Measurements from ENCODE around the gene SIAH3. TPM values are rescaled to one million over a fixed set of nuclear protein-coding genes. Genes with fewer than 3 reads are reported as not detected.

Gene SIAH3
- total and polyA plus RNA-seq, 2 experiments from 2014 or later: 0.13 to 0.17 TPM

- DNase-seq (ENCODE audit: low spot score) (peak; percentile 37), ATAC-seq (no peak)
- Histone ChIP-seq H3K36me3 (ENCODE audit: insufficient read depth) (no peaks in the 10 kb centered on the region), H3F3A (replicated peaks; ENCODE audit: low read depth) (no peaks in the 10 kb centered on the region), H3K79me2 (replicated peaks; ENCODE audit: insufficient read depth) (no peaks in the 10 kb centered on the region), H3K9me2 (ENCODE audit: insufficient read depth) (no peaks in the 10 kb centered on the region), H3K4me3 (no peak overlapping the region), H4K20me1 (replicated peaks; ENCODE audit: insufficient read depth) (no peaks in the 10 kb centered on the region), H3K27ac (ENCODE audit: low read depth) (no peak overlapping the region), H2AFZ (peak overlapping the region; percentile 72; the same call in 1 of the 2 replicates), H3K4me1 (ENCODE audit: insufficient read depth) (peaks cover 7% of the 10 kb centered on the region), H3K27me3 (ENCODE audit: insufficient read depth) (no peaks in the 10 kb centered on the region), H3K4me2 (no peak overlapping the region)
- Mint-ChIP-seq H3K27ac (no peak overlapping the region), H3K36me3 (ENCODE audit: low read depth) (no peaks in the 10 kb centered on the region), H3K27me3 (ENCODE audit: insufficient read depth, low read depth, poor library complexity) (peaks cover 4% of the 10 kb centered on the region), H3K9me3 (peaks cover 2% of the 10 kb centered on the region; the same call in 1 of the 3 replicates), H3K4me3 (no peak overlapping the region), H3K4me1 (peaks cover 13% of the 10 kb centered on the region; the same call in 2 of the 3 replicates)
- no peak for TF ChIP-seq ZNF462 (CRISPR knock-in tag; IDR thresholded peaks at IDR 0.05)
Measured at GRCh38 chr13:45863709-45864590, 12.4 kb upstream of the SIAH3 start.

GRCh38 chr13:45861322-45861721 lies 9.8 kb upstream of the SIAH3 start:
- no peaks in the 10 kb centered on the region for H3K9me3 Mint-ChIP-seq
- no peak overlapping the region for H3K4me3 Mint-ChIP-seq
- no peaks in the 10 kb centered on the region for H3K36me3 Mint-ChIP-seq (ENCODE audit: low read depth)
- Histone ChIP-seq H2AFZ (no peak overlapping the region), H3K9me2 (ENCODE audit: insufficient read depth) (no peaks in the 10 kb centered on the region), H3K36me3 (ENCODE audit: insufficient read depth) (no peaks in the 10 kb centered on the region), H3K4me3 (no peak overlapping the region), H3F3A (replicated peaks; ENCODE audit: low read depth) (no peaks in the 10 kb centered on the region), H3K79me2 (replicated peaks; ENCODE audit: insufficient read depth) (no peaks in the 10 kb centered on the region), H3K27ac (ENCODE audit: low read depth) (no peak overlapping the region), H3K4me1 (ENCODE audit: insufficient read depth) (peaks cover 9% of the 10 kb centered on the region), H3K4me2 (no peak overlapping the region), H3K27me3 (ENCODE audit: insufficient read depth) (no peaks in the 10 kb centered on the region), H4K20me1 (replicated peaks; ENCODE audit: insufficient read depth) (no peaks in the 10 kb centered on the region)
- ATAC-seq (no peak), DNase-seq (ENCODE audit: low spot score) (no peak)
- peaks cover 15% of the 10 kb centered on the region; the same call in 2 of the 3 replicates for H3K4me1 Mint-ChIP-seq
- no peak overlapping the region for H3K27ac Mint-ChIP-seq
- peaks cover 2% of the 10 kb centered on the region for H3K27me3 Mint-ChIP-seq (ENCODE audit: insufficient read depth, low read depth, poor library complexity)
- no peak for TF ChIP-seq ZNF331 (CRISPR knock-in tag; IDR thresholded peaks at IDR 0.05; ENCODE audit: low read depth)
- no peak for TF ChIP-seq ZNF462 (CRISPR knock-in tag; IDR thresholded peaks at IDR 0.05)
- no peak for TF ChIP-seq POLR2AphosphoS5 (IDR thresholded peaks at IDR 0.05; ENCODE audit: low read depth)
- no peak for TF ChIP-seq STAT1 (IDR thresholded peaks at IDR 0.05; ENCODE audit: unreplicated experiment)
- no peak for TF ChIP-seq EZH2phosphoT487 (IDR thresholded peaks at IDR 0.05; ENCODE audit: unreplicated experiment)

Measured in GM23338 (cell line).